Head of caudate nucleus (tissue), 42 donors: ENCODE results near the gene SUSD1.

Source experiments
- DNase-seq, 42 donors: peaks; one replicate each; pipeline versions ENCODE4 v3.0.0 to v3.0.0-alpha.2; 2020 to 2021; ENCODE audit warnings: mixed read lengths in 7 of 42
- intact Hi-C: fragments of 100-400 bp; cut with DNase I; formaldehyde crosslinking; loops from one replicate; pipeline ENCODE4 v1.15.0; 2022

Gene SUSD1

GRCh38 chr9:112037281-112038016 is 137.6 kb downstream of the SUSD1 start:
- intact Hi-C loops: no loop called here
- peak in 1 of 42 donors; percentile 38 for DNase-seq

- intact Hi-C loops: no loop called here
- peak in 1 of 42 donors; percentile 25 for DNase-seq
These were observed 139.8 kb downstream of the SUSD1 start for GRCh38 chr9:112035166-112035826.

- peak in 1 of 42 donors; percentile 25 for DNase-seq
- intact Hi-C loops: no loop called here
These were observed 140.9 kb downstream of the SUSD1 start for GRCh38 chr9:112034216-112034611.

- intact Hi-C loops: no loop called here
- no peak for DNase-seq
These were observed 141.6 kb downstream of the SUSD1 start for GRCh38 chr9:112033237-112034215.

GRCh38 chr9:112032743-112033142 is 142.4 kb downstream of the SUSD1 start:
- DNase-seq: no peak
- intact Hi-C loops: no loop called here

GRCh38 chr9:112032009-112032408 is 143.1 kb downstream of the SUSD1 start:
- no peak for DNase-seq
- intact Hi-C loops: no loop called here

- no peak for DNase-seq
- intact Hi-C loops: no loop called here
These were observed 143.7 kb downstream of the SUSD1 start for GRCh38 chr9:112031400-112031799.

GRCh38 chr9:112029921-112030444 is 145.1 kb downstream of the SUSD1 start:
- no peak for DNase-seq
- intact Hi-C loops: no loop called here

- intact Hi-C loops: no loop called here
- peak in 2 of 42 donors; percentile 18 to 32 for DNase-seq
These were observed 146.6 kb downstream of the SUSD1 start for GRCh38 chr9:112028242-112029221.

GRCh38 chr9:112025850-112026249 is 149.2 kb downstream of the SUSD1 start:
- intact Hi-C loops: no loop called here
- no peak for DNase-seq

- no peak for DNase-seq
- intact Hi-C loops: no loop called here
These were observed 153.4 kb downstream of the SUSD1 start for GRCh38 chr9:112021742-112022141.

GRCh38 chr9:112020680-112021596 is 154.2 kb downstream of the SUSD1 start:
- DNase-seq: no peak
- intact Hi-C loops: no loop called here

GRCh38 chr9:112017878-112018277 is 157.2 kb downstream of the SUSD1 start:
- intact Hi-C loops: no loop called here
- DNase-seq: no peak

GRCh38 chr9:112015736-112016135 is 159.4 kb downstream of the SUSD1 start:
- intact Hi-C loops: no loop called here

GRCh38 chr9:112015149-112015548 is 159.9 kb downstream of the SUSD1 start:
- DNase-seq: no peak
- intact Hi-C loops: no loop called here

More at GRCh38 chr9:112015736-112016135, 159.4 kb downstream of the SUSD1 start:
- DNase-seq: peak in 1 of 42 donors; percentile 2

GRCh38 chr9:112013266-112013665 is 161.8 kb downstream of the SUSD1 start:
- peak in 1 of 42 donors; percentile 22 for DNase-seq
- intact Hi-C loops: no loop called here
